Omental fat pad (tissue), 4 donors: ENCODE results near the gene TP63. TPM values are rescaled to one million over a fixed set of nuclear protein-coding genes. Genes with fewer than 3 reads are reported as not detected.

Experiments used
- ATAC-seq: fragments of 150-250 bp; one replicate; pipeline ENCODE4 v1.9.1; 2016; ENCODE audit warnings: mild to moderate bottlenecking, moderate library complexity; ENCODE audit not compliant: low FRiP score
- DNase-seq: peaks from one replicate; pipeline ENCODE4 v3.0.0-alpha.2; 2019; ENCODE audit warnings: low spot score
- total RNA-seq, 4 donors: library from RNA; depleted of rRNA; stranded (reverse); fragments of >200 nt; gene quantifications; one replicate each; pipeline ENCODE4 v1.1.0, GENCODE V29; 2016
- TF ChIP-seq, protein P1 (sequence below), 3 donors: fragments of 450-650 bp; IDR thresholded peaks; one replicate each; pipeline ENCODE4 v1.5.1; 2016 to 2017; ENCODE audit warnings: antibody characterized with exemption in 3 of 3, mild to moderate bottlenecking in 3 of 3, moderate library complexity in 2 of 3

Gene TP63
- total RNA-seq, 4 donors from 2014 or later: 0.19 to 0.24 TPM; not detected in 2

DNA sequence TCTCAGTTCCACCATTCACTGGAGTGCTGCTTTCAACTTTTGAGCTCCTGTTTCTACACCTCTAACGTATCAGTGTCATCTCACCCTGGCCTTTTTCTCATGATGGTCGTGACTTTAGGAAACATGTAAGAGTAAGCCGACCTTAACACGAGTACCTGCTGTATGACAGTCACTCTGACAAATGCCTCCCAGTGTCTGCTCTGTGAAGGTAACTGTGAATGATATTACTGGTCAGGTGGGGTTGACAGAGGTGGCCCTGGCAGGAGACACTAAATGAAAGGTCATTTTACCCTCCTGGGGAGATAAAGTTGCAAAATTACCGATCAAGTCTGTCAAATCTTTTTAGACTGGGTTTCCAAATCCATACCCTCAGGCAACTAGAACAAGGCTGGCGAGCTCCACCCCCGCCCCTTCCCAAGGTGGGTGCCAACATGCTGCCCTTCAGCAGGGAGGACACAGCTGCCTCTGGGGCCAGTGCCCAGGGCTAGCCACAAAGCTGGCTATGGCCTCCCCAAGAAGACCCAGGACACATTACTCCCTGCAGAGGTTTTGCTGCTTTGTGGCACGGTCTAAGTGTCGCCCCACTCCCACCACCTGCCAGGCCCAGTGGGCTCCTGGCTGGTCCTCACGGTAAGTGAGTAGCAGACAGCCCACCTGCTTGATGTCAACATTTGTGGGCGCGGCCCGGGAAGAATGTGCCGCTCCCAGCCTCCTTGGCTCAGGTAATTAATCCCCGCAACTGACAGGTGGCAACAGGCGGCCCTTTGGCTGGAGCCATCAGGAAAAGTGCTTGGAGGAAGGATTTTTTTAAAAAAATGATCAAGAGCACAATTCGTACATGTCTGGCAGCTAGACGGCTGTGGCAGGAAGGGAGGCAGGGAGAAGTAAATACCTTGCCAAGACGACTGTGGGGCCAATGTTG lies 211.8 kb downstream of the TP63 start:
- no peak for DNase-seq
- TF ChIP-seq, protein P1, sequence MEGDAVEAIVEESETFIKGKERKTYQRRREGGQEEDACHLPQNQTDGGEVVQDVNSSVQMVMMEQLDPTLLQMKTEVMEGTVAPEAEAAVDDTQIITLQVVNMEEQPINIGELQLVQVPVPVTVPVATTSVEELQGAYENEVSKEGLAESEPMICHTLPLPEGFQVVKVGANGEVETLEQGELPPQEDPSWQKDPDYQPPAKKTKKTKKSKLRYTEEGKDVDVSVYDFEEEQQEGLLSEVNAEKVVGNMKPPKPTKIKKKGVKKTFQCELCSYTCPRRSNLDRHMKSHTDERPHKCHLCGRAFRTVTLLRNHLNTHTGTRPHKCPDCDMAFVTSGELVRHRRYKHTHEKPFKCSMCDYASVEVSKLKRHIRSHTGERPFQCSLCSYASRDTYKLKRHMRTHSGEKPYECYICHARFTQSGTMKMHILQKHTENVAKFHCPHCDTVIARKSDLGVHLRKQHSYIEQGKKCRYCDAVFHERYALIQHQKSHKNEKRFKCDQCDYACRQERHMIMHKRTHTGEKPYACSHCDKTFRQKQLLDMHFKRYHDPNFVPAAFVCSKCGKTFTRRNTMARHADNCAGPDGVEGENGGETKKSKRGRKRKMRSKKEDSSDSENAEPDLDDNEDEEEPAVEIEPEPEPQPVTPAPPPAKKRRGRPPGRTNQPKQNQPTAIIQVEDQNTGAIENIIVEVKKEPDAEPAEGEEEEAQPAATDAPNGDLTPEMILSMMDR (IDR thresholded peaks at IDR 0.05): no peak
- ATAC-seq: no peak

DNA sequence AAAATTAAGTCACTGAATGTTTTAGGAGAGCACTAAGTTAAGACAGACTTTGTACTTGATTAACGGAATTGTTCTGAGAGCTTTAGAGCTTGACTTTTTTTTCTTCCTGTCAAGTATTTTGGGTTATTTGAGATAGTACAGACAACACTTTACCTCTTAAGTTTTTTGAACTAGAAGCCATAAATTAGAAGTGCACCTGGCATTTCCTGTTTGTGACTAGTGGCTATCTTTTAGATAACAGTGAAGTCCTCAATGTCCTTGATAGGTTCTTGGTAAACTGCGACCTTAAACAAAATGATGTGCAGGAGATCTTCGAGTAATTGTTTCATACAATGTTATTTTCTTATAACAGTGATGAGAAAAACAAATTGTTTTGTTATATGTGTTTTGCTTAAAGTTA lies 213.9 kb downstream of the TP63 start:
- no peak for DNase-seq
- no peak for ATAC-seq
- TF ChIP-seq, protein P1 (IDR thresholded peaks at IDR 0.05): no peak

DNA sequence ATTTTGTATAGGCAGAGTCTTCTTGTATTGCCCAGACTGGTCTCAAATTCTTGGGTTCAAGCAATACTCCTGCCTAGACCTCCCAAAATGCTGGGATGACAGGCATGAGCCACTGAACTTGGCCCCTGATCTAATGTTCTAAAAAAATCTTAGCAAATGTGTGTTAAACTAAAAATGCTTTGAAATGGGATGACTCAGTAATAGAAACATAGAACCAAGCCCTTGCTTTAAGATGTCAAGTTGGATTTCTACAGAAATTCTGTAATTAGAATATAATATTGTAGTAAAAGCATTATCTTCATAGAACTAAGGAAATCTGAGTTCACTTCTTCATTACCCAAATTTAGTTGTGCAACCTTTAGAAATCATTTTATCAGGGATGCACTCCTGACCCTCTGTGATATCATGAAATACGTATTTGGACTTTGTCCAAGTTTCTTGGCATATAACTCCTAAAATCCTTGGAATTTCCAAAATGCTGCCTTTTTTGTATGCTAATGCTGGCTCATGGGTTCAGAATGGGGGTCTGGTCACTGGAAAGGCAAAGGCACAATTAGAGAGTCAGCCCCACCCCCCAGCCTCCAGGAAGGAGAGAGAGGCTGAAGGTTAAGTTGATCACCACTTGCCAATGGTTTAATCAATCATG lies 217.3 kb downstream of the TP63 start:
- DNase-seq: no peak
- TF ChIP-seq, protein P1 (IDR thresholded peaks at IDR 0.05): no peak
- peak; percentile 33 for ATAC-seq

DNA sequence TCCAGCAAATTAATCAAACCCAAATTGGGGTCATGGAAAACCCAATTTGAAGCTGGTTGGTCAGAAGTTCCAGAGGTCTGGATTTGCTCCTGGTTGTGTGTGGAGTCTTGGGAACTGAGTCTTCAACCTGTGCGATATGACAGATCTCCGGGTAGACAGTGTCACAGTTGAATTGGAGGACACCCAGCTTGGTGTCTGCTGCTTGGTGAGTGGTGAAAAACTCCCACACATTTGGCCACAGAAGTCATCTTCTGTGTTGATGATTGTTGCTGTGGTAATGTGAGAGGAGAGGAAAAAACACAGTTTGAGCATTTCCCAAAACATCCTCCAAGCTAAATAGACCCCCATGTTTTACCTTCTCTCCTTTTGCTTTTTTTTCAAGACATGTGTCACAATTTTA lies 218.1 kb downstream of the TP63 start:
- DNase-seq: no peak
- no peak for ATAC-seq

DNA sequence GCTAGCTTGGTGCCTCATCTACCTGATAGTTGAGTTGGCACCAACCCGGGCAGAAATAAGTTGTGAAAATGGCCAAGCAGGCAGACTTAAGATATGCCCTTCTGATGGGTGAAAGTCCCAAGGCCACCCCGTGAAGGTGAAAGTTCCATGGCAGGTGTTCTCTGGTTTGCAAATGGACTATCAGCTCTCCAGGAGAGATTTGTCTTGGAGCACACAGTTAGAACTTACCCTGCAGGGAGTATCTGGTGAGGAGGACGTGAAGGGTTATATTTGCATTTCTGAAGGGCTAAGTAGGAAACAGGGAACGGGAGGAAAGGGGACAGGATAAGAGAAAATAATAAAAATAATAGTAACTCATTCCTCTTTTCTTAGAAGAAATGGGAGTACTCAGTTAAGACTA lies 220.5 kb downstream of the TP63 start:
- no peak for ATAC-seq
- no peak for DNase-seq
- TF ChIP-seq, protein P1 (IDR thresholded peaks at IDR 0.05): no peak

More for the DNA sequence above, 218.1 kb downstream of the TP63 start:
- TF ChIP-seq, protein P1 (IDR thresholded peaks at IDR 0.05): no peak

DNA sequence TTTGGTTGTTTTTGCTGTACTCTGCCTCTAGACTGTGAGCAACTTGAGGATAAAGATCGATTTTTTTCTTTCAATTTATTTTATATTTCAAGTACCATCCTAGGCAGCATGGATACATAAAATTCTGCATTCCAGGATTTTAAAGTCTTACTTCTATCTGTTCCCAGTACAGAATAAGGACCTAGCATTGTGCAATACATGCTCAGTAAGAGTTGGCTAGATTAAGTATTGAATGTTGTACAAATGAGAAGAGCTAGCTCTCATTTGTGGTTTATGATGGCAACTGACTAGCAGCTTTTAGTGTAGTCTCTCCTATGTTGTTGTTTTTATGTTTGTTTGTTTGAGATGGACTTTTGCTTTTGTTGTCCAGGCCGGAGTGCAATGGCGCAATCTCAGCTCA lies 222.7 kb downstream of the TP63 start:
- TF ChIP-seq, protein P1 (IDR thresholded peaks at IDR 0.05): no peak

More for the DNA sequence above, 222.7 kb downstream of the TP63 start:
- DNase-seq (no peak), ATAC-seq (no peak)
